Activated naive CD8-positive, alpha-beta T cell treated with anti-CD3 and anti-CD28 coated beads, Interleukin-2, amount 50 U/mL, for 16 hours (primary cell): Measurements from ENCODE around the gene CHIA.

Experiments used
- DNase-seq: peaks from one replicate; pipeline ENCODE4 v3.0.0-alpha.2; 2020; ENCODE audit warnings: low read depth, low spot score

The CHIA gene

GRCh38 chr1:111364690-111365089, 74.0 kb downstream of the CHIA start:
- DNase-seq: no peak

DNA sequence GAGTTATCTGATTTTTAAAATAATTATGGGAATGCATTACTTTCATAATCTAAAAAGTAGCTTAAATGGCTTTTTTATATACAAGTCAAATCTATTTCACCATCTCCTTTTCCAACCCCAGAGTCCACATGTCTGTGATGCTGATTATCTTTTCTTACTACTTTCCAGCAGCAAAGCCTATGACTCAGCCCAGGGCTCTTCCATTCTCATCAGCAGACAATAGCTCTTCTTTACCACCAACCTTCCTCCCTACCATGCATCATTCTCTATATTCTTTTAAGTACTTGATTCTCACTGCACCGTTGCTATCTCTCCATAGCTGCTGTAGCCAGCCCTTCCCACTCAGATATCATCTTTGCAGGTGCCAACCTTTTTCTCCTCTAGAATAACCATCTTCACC, 75.6 kb downstream of the CHIA start:
- no peak for DNase-seq

- DNase-seq: no peak
These were observed 78.5 kb downstream of the CHIA start for GRCh38 chr1:111369177-111369576.

DNA sequence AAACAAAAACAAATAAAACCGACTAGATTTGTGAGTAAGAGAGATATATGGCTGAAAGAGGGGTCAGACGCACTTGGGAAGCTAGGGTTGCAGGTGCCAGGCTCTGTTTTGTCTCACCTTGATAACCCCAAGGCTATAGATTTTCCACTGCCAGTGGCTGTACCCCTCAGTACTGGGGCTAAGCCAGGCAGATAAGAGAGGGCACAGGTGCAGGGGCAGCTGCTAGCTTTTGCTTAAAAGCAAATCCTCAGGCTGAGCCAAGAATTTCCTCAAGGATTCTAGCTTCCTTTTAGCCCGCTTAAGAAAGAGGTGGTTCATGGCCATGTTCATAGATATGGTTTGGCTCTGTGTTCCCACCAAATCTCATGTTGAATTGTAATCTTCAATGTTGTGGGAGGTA, 79.0 kb downstream of the CHIA start:
- no peak for DNase-seq
